Measurements from ENCODE around the gene CYSTM1.
"Not testable (repeated sequence)": the region's sequence is repeated elsewhere in the genome, so short reads cannot be mapped to it uniquely, and the experiment has no call there.

Gene CYSTM1

GRCh38 chr5:140189977-140190871 lies 15.2 kb downstream of the CYSTM1 start:
- no peak for DNase-seq (ENCODE audit: extremely low read depth, low read depth)

GRCh38 chr5:140190872-140191218 lies 15.9 kb downstream of the CYSTM1 start:
- DNase-seq (ENCODE audit: extremely low read depth, low read depth) = no peak
- no peak for TF ChIP-seq CTCF (IDR thresholded peaks at IDR 0.05; ENCODE audit: low read depth, low read length)

More at GRCh38 chr5:140189977-140190871, 15.2 kb downstream of the CYSTM1 start:
- no peak for TF ChIP-seq CTCF (IDR thresholded peaks at IDR 0.05; ENCODE audit: low read depth, low read length)

GRCh38 chr5:140192715-140193430 lies 17.9 kb downstream of the CYSTM1 start:
- DNase-seq (ENCODE audit: extremely low read depth, low read depth) = no peak
- TF ChIP-seq CTCF (IDR thresholded peaks at IDR 0.05; ENCODE audit: low read depth, low read length) = no peak

GRCh38 chr5:140194662-140195061 lies 19.7 kb downstream of the CYSTM1 start:
- TF ChIP-seq CTCF (IDR thresholded peaks at IDR 0.05; ENCODE audit: low read depth, low read length) = no peak
- no peak for DNase-seq (ENCODE audit: extremely low read depth, low read depth)

GRCh38 chr5:140196115-140196814 lies 21.3 kb downstream of the CYSTM1 start:
- TF ChIP-seq CTCF (IDR thresholded peaks at IDR 0.05; ENCODE audit: low read depth, low read length) = no peak
- DNase-seq (ENCODE audit: extremely low read depth, low read depth) = no peak

DNA sequence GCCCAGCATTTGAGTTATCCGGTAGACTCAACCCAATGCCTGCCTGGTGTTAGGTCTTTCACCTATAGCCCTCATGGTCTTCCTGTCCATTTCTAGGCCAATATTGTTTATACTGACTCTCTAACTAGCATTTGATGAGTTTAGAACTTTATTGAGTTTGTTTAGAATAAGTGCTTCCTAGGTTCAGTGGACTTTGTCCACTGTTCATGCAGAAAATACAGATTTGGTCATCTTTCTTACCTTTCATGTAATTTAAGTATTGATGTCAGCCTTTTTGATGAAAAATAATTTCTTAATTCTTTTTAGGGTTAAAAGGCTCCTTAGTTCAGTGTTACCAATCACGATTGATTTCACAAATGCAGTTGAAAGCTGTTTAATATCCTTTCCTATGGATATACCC lies 22.0 kb downstream of the CYSTM1 start:
- no peak for TF ChIP-seq CTCF (IDR thresholded peaks at IDR 0.05; ENCODE audit: low read depth, low read length)
- no peak for DNase-seq (ENCODE audit: extremely low read depth, low read depth)

DNA sequence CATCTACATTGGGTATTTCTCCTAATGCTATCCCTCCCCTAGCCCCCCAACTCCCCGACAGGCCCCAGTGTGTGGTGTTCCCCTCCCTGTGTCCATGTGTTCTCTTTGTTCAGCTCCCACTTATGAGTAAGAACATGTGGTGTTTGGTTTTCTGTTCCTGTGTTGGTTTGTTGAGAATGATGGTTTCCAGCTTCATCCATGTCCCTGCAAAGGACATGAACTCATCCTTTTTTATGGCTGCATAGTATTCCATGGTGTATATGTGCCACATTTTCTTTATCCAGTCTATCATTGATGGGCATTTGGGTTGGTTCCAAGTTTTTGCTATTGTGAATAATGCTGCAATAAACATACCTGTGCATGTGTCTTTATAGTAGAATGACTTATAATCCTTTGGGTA lies 23.9 kb downstream of the CYSTM1 start:
- DNase-seq (ENCODE audit: extremely low read depth, low read depth) = not testable (repeated sequence)
